ENCODE measurements around the gene MORN5. TPM values are rescaled to one million over a fixed set of nuclear protein-coding genes. Genes with fewer than 3 reads are reported as not detected.

MORN5 gene
- total RNA-seq, 4 donors from 2014 or later = 3.8 to 4.0 TPM; not detected in 2

- no peaks in the 10 kb centered on the region for H3K4me1 ChIP-seq
- H3K9me3 ChIP-seq = no peaks in the 10 kb centered on the region
- 75% methylated on average over 6 of the region's 6 CpGs; no CpG with 5 or more reads in 1 of the 2 donors for WGBS, 2 donors (ENCODE audit: low coverage in 1 of 2)
- in situ Hi-C loops (cut with MboI; ENCODE audit: low pct_ligation_motif_present in 1 of 4, low pct_unique_long_range_greater_than_20kb in 1 of 4, low sequenced_read_pairs in 3 of 4) = loop anchor here (25.0 kb wide), 2 partner anchors 350 to 700 kb away; partner anchors contain the start of gene OR1K1 (in 4 of the 4)
- TF ChIP-seq POLR2A (IDR thresholded peaks at IDR 0.05) = no peak
- no peak for TF ChIP-seq POLR2AphosphoS5 (IDR thresholded peaks at IDR 0.05)
- H3K36me3 ChIP-seq = no peaks in the 10 kb centered on the region
- intact Hi-C loops (cut with DNase I; ENCODE audit: low total_unique reads) = no loop called here
- DNase-seq = no peak
- H3K27me3 ChIP-seq = no peaks in the 10 kb centered on the region
- H3K4me3 ChIP-seq = no peak overlapping the region
- H3K27ac ChIP-seq = no peak overlapping the region
These were observed 47.5 kb upstream of the MORN5 start for GRCh38 chr9:122112238-122112637.

GRCh38 chr9:122113574-122113973, 46.1 kb upstream of the MORN5 start:
- in situ Hi-C loops (cut with MboI; ENCODE audit: low pct_ligation_motif_present in 1 of 4, low pct_unique_long_range_greater_than_20kb in 1 of 4, low sequenced_read_pairs in 3 of 4) = loop anchor here (25.0 kb wide), 2 partner anchors 349 to 699 kb away; partner anchors contain the start of gene OR1K1 (in 4 of the 4)
- no peaks in the 10 kb centered on the region for H3K36me3 ChIP-seq

GRCh38 chr9:122115176-122116035, 44.3 kb upstream of the MORN5 start:
- in situ Hi-C loops (cut with MboI; ENCODE audit: low pct_ligation_motif_present in 1 of 4, low pct_unique_long_range_greater_than_20kb in 1 of 4, low sequenced_read_pairs in 3 of 4) (loop anchor here (25.0 kb wide), 2 partner anchors 347 to 697 kb away; partner anchors contain the start of gene OR1K1 (in 4 of the 4)), intact Hi-C loops (cut with DNase I; ENCODE audit: low total_unique reads) (no loop called here)
- TF ChIP-seq EP300 (IDR thresholded peaks at IDR 0.05; ENCODE audit: low read depth) (no peak), POLR2A (IDR thresholded peaks at IDR 0.05) (no peak), POLR2AphosphoS5 (IDR thresholded peaks at IDR 0.05) (no peak), CTCF (IDR thresholded peaks at IDR 0.05) (no peak)
- Histone ChIP-seq H3K4me1 (no peaks in the 10 kb centered on the region), H3K27ac (no peak overlapping the region), H3K36me3 (no peaks in the 10 kb centered on the region), H3K4me3 (no peak overlapping the region), H3K27me3 (no peaks in the 10 kb centered on the region), H3K9me3 (no peaks in the 10 kb centered on the region)
- no peak for DNase-seq
- WGBS, 2 donors (ENCODE audit: low coverage in 1 of 2) = 50 to 76% methylated on average over 1 to 12 of the region's 12 CpGs

More at GRCh38 chr9:122113574-122113973, 46.1 kb upstream of the MORN5 start:
- DNase-seq = no peak
- TF ChIP-seq POLR2AphosphoS5 (IDR thresholded peaks at IDR 0.05) = no peak
- no peak for TF ChIP-seq POLR2A (IDR thresholded peaks at IDR 0.05)
- no peak for TF ChIP-seq CTCF (IDR thresholded peaks at IDR 0.05)
- TF ChIP-seq EP300 (IDR thresholded peaks at IDR 0.05; ENCODE audit: low read depth) = no peak
- WGBS, 2 donors (ENCODE audit: low coverage in 1 of 2) = 15 to 38% methylated on average over 4 to 5 of the region's 5 CpGs
- Histone ChIP-seq H3K9me3 (no peaks in the 10 kb centered on the region), H3K27ac (no peak overlapping the region), H3K4me3 (no peak overlapping the region), H3K4me1 (no peaks in the 10 kb centered on the region), H3K27me3 (no peaks in the 10 kb centered on the region)
- intact Hi-C loops (cut with DNase I; ENCODE audit: low total_unique reads) = no loop called here

- Histone ChIP-seq H3K27ac (no peak overlapping the region), H3K4me1 (no peaks in the 10 kb centered on the region), H3K27me3 (no peaks in the 10 kb centered on the region), H3K36me3 (no peaks in the 10 kb centered on the region), H3K9me3 (no peaks in the 10 kb centered on the region), H3K4me3 (no peak overlapping the region)
- in situ Hi-C loops (cut with MboI; ENCODE audit: low pct_ligation_motif_present in 1 of 4, low pct_unique_long_range_greater_than_20kb in 1 of 4, low sequenced_read_pairs in 3 of 4) = loop anchor here (25.0 kb wide), 2 partner anchors 346 to 696 kb away; partner anchors contain the start of gene OR1K1 (in 4 of the 4)
- 78% methylated on average over 4 of the region's 4 CpGs; no CpG with 5 or more reads in 1 of the 2 donors for WGBS, 2 donors (ENCODE audit: low coverage in 1 of 2)
- no peak for DNase-seq
- TF ChIP-seq EP300 (IDR thresholded peaks at IDR 0.05; ENCODE audit: low read depth) (no peak), POLR2AphosphoS5 (IDR thresholded peaks at IDR 0.05) (no peak), POLR2A (IDR thresholded peaks at IDR 0.05) (no peak), CTCF (IDR thresholded peaks at IDR 0.05) (no peak)
- intact Hi-C loops (cut with DNase I; ENCODE audit: low total_unique reads) = no loop called here
These were observed 43.7 kb upstream of the MORN5 start for GRCh38 chr9:122116040-122116439.

Measured in transverse colon (tissue), 4 donors.